GM18907 (cell line): Measurements from ENCODE around the gene SRI.

ENCODE experiments used
- ATAC-seq: cut with Tn5 transposase; IDR thresholded peaks from one replicate; pipeline ENCODE4 v1.9.1; 2021; ENCODE audit warnings: mild to moderate bottlenecking, moderate library complexity; ENCODE audit not compliant: unreplicated experiment

Gene SRI

GRCh38 chr7:88226201-88226600 lies 6.4 kb upstream of the SRI start:
- ATAC-seq, result no peak

DNA sequence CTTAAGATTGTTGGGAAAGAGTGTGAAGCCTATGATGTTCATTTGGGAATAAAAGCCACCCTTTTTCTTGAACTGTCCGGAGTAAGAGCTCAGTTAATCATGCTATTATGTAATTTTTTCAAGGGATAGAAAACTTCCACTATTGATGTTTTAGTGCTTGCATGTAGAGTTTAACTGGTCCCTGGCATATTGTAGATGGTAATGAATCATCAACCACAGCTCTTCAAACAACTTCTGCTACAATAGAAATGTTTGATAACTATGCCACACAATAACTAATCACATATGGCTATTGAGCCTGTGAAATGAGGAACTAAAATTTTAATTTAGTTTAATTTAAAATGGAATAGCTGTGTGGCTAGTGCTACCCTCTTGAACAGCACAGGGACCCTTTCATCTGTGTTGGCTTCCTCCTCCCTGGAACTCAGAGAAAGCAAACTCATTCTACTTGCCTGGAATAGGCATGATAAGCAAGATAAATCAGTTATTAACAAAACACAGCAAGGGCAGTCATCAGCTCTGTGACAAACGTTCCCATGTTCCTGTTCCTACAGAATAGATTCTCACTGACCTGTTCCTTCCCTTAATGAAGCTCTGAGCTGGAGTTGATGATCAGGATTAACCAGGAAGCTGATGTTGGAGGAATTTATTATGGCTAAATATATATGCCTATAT lies 4.9 kb upstream of the SRI start:
- ATAC-seq, result no peak

- ATAC-seq, result no peak
Measured at GRCh38 chr7:88223265-88223664, 3.4 kb upstream of the SRI start.

GRCh38 chr7:88218836-88219605 lies 817 bp downstream of the SRI start:
- ATAC-seq, result peak; percentile 41

GRCh38 chr7:88218429-88218745 lies 1.5 kb downstream of the SRI start:
- ATAC-seq, result no peak

DNA sequence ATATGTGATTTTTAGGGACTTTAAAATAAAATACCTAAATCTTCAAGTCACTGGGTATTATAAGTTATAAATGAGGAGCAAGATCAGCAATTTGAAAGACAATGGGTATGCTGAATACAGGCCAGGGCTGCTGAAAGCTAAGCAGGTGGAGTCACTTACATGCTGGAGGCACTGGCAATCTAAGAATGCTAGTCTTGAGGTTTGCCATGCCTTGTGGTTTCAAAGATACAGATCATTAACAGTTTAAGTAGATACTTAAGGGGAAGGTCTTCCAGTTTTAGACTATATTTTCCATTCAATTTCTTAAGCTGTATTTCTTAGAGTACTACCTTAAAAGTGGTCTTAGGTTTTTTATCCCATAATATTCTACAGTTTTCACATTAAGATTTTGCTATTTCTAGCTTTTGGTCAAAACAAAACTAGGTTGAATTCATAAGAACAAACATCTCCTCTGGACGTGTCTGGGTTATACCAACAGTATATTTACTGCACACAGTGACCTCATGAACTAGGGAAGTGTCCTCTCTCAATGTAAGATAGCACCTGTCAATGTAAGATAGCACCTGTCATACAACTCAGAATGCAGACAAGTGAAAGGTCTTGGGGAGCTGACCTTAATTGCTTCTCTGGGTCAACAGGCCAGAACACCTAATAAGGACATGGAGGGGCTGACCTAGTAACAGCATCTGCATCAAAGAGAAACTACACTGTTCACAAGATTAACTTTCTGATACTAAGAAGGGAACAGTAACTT lies 2.0 kb downstream of the SRI start:
- peak; percentile 85 for ATAC-seq

DNA sequence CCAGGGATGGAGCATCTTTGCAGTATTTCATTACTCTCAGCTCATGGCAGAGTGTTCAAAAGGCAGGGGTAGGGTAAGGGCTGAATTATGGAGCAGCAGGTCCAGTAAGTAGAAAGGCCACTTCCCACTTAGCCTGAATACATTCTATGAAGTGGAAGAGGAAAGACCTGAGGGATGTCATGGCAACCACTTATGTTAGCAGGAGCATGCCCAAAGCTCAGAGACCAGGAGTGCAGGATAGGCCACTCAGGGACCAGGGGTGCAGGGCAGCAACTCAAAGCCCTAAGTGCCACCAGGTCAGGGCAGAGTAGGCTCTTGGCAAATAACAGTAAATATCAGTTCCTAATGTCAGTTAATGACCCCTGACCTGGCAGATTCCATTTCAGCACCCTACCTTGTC lies 3.6 kb downstream of the SRI start:
- ATAC-seq, result no peak

DNA sequence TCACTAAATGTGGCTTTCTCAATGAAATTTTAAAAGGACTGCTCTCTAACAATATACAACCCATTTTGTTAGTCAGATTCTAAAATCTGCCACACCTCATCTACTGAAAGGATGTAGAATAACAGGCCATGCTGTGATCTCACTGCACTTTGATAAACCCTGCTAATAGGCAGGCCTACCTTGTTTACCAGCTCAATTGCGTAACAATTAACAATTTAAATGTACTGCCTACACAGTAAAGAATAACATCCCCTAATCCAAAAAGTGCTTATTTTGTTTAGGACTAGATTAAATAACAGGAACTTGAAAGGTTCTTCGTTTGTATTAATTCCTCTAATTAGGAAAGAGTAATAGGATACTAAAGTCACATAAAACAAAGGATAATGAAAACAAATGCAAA lies 4.5 kb downstream of the SRI start:
- ATAC-seq, result no peak

- ATAC-seq, result no peak
Measured at GRCh38 chr7:88214456-88214855, 5.4 kb downstream of the SRI start.

DNA sequence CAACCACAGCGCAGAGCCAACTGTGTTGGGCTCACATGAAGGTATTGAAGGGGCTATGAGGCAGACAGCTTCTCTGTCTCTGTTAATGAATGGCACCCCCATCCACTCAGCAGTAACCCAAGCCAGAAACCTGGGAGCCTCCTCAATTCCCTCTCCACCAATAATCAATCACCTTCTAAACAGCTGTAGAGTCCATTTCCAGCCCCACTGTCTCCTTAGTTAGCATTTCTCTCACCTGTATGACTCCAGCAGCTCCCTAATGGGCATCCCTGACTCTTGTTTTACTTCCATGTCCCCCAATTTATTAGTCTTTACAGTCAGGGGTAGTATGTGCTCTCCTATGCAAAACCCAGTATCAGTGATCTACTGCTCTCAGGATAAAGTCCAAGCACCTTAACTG lies 6.9 kb downstream of the SRI start:
- ATAC-seq, result no peak

DNA sequence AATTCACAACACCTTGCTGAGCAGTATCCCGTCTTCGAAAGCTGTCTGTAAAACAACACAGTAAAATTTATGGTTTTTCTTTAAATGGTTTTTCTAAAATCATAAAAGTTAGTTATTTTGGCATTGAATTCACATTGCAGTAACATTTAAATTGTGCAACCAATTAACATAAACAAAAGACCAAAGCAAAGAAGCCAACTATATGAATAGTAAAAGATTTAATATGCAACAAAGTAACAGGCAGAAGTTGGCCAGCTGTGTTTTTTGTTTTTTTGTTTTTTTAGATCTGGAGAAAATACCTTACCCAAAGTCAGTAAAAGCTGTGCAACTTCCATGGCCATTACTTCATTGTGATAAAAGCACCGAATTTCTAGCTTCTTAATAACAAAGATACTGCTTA lies 11.3 kb downstream of the SRI start:
- ATAC-seq, result no peak

DNA sequence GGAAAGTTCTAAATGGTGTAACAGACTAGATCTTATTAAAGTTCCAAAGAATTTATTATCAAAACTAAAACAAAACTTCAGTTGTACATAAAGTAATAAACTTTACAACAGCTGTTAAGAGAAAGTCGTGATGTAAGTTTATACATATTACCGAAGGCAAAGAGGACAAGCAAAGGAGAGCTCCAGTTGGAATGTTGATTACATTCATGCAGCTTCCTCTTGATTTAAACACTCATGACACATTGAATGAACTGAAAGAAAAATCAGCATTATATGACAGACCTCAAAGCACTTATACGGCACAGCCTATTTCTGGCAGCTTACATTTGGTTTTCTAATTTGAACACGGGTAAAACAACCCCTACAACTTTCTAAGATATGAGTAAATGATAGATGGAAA lies 13.6 kb downstream of the SRI start:
- no peak for ATAC-seq

- ATAC-seq, result no peak
Measured at GRCh38 chr7:88205179-88205578, 14.7 kb downstream of the SRI start.

DNA sequence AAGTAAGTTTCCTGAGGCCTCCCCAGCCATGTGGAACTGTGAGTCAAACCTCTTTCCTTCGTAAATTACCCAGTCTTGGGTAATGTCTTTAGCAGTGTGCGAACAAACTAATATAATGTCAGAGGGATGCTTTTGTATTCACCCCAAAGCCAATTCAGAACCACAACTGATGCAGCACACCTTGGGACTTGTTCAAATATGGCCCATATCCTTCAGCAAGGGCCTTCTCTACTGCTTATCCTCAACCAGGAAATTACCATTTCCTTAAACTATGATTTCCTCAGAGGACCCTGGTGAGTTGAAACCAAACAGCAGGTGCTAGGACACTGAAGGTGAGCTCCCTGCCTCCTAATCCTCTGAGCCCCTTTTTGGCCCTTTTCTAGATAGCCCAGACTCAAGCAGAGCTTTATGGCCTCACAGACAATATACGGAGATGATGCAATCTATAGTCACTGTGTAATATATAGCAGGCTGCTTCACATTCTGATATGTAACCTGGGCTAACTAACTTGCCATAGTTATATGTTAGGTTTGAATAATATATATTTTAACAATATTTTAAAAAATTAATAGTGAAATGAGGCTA lies 15.2 kb downstream of the SRI start:
- ATAC-seq, result no peak

DNA sequence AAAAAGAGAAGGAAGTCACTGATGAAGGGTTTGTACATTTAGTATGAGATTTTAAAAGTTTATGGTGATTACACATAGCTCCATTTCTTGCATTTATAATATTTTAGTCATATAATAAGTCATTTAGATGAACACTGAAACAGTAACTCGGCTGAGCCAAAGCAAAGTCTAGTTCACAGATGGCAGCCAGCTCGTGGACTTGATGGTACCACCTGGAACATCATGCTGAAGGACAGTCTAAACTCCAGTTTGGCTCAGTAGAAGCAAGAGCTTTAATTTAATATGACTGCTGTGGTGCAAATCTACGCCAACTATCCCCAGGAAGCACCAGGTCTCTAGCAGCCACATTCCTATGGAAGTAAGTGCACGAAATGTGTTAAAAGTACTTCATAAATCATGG lies 16.4 kb downstream of the SRI start:
- ATAC-seq, result no peak

GRCh38 chr7:88202799-88203198 lies 17.0 kb downstream of the SRI start:
- ATAC-seq, result no peak

- no peak for ATAC-seq
Measured at GRCh38 chr7:88202278-88202677, 17.6 kb downstream of the SRI start.

- ATAC-seq, result no peak
Measured at GRCh38 chr7:88201305-88201704, 18.5 kb downstream of the SRI start.

GRCh38 chr7:88200789-88201188 lies 19.0 kb downstream of the SRI start:
- ATAC-seq, result no peak

GRCh38 chr7:88200261-88200660 lies 19.6 kb downstream of the SRI start:
- ATAC-seq, result no peak

- ATAC-seq, result no peak
Measured at GRCh38 chr7:88191911-88192310, 27.9 kb downstream of the SRI start.

DNA sequence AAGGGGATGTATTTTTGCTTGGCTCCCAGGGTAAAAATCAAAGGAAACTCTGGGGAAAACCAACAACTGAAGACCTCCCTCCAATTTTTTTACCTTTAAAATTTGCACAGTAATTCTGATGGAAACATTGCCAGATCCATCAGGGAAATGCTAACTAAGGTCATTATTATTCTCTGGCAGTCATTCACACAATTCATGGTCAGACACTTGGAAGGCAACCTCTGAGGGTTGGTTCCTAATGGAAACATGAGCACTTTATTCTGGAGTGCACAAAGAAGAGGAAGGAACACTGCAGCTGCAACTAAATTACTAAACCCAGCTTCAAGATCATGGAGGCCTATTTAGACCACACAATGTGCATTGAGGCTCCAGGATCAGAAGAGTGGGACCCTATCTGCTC lies 34.2 kb downstream of the SRI start:
- no peak for ATAC-seq
